Measurements from ENCODE around the gene TRPM5.

The TRPM5 gene

GRCh38 chr11:2436521-2437031, 7.7 kb downstream of the TRPM5 start:
- H3K4me1 ChIP-seq (ENCODE audit: control insufficient read depth, insufficient read depth, low read length, poor library complexity, severe bottlenecking): no peaks in the 10 kb centered on the region
- DNase-seq: no peak
- no peaks in the 10 kb centered on the region for H3K36me3 ChIP-seq (ENCODE audit: control insufficient read depth, insufficient read depth, low read length)
- no peaks in the 10 kb centered on the region for H3K9me3 ChIP-seq (ENCODE audit: control insufficient read depth, low read length)
- no peaks in the 10 kb centered on the region for H3K27me3 ChIP-seq (replicated peaks; ENCODE audit: control insufficient read depth, insufficient read depth, low read length, poor library complexity, severe bottlenecking)
- no peak overlapping the region for H3K4me3 ChIP-seq (ENCODE audit: insufficient read depth, low read depth, low read length, poor library complexity, severe bottlenecking)
- no peak overlapping the region for H3K27ac ChIP-seq (ENCODE audit: insufficient read depth, low read length, poor library complexity, severe bottlenecking)

DNA sequence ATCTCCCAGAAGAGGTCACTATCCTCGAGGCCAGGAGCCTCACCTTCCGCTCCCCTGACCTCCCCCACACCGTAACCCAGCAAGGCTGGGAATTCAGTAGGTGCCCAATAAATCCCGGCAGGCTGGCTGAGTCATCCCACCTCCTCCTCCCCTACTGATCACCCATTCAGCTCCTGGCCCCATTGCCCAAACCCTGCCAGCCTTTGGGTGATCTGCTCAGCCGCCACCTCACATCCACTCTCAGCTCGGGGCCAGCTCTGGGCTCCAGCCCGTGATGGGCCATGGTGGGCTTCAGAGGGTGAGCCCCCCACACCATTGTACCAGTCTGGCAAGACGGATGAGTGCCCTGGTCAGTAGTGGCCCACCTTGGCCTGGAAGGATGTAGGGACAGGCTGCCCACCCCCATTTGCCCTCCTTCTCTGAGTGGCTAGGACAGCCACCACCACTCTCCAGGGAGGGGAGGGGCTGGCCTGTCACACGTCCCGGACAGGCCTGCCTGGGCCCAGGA, 8.2 kb downstream of the TRPM5 start:
- DNase-seq: no peak
- Histone ChIP-seq H3K4me1 (ENCODE audit: control insufficient read depth, insufficient read depth, low read length, poor library complexity, severe bottlenecking) (no peaks in the 10 kb centered on the region), H3K4me3 (ENCODE audit: insufficient read depth, low read depth, low read length, poor library complexity, severe bottlenecking) (no peak overlapping the region), H3K9me3 (ENCODE audit: control insufficient read depth, low read length) (no peaks in the 10 kb centered on the region), H3K27me3 (replicated peaks; ENCODE audit: control insufficient read depth, insufficient read depth, low read length, poor library complexity, severe bottlenecking) (no peaks in the 10 kb centered on the region), H3K36me3 (ENCODE audit: control insufficient read depth, insufficient read depth, low read length) (no peaks in the 10 kb centered on the region), H3K27ac (ENCODE audit: insufficient read depth, low read length, poor library complexity, severe bottlenecking) (no peak overlapping the region)

GRCh38 chr11:2435288-2436012, 8.9 kb downstream of the TRPM5 start:
- Histone ChIP-seq H3K4me1 (ENCODE audit: control insufficient read depth, insufficient read depth, low read length, poor library complexity, severe bottlenecking) (no peaks in the 10 kb centered on the region), H3K4me3 (ENCODE audit: insufficient read depth, low read depth, low read length, poor library complexity, severe bottlenecking) (no peak overlapping the region), H3K27ac (ENCODE audit: insufficient read depth, low read length, poor library complexity, severe bottlenecking) (no peak overlapping the region), H3K9me3 (ENCODE audit: control insufficient read depth, low read length) (no peaks in the 10 kb centered on the region), H3K36me3 (ENCODE audit: control insufficient read depth, insufficient read depth, low read length) (no peaks in the 10 kb centered on the region), H3K27me3 (replicated peaks; ENCODE audit: control insufficient read depth, insufficient read depth, low read length, poor library complexity, severe bottlenecking) (no peaks in the 10 kb centered on the region)
- no peak for DNase-seq

DNA sequence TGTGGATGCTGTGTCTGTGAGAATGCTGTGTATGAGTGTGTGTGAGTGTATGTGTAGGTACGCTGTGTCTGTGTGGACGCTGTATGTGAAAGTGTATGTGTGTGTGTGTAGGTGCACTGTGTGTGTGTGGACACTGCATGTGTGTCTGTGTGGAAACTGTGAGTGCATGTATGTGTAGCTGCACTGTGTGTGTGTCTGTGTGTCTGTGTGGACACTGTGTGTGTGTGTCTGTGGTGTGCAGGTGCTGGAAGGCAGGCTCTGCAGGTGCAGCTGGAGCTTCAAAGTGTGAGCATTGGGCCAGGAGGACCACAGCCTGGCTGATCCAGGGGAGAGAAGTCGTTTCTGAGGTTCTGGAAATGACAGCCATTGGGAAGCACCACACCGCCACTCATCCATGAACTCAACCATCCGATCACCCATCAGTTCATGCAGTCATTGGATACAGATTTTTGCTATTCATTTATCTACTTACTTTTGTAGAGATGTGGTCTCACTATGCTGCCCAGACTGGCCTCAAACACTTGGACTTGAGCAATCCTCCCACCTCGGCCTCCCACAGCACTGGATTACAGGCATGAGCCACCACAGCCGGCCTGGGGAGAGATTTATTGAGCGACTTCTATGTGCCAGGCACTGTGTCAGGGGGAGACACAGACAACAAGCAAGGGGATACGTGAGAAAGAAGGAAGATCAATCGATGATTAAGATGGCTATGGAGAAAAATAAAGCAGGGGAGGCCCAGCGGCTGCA, 9.6 kb downstream of the TRPM5 start:
- no peaks in the 10 kb centered on the region for H3K9me3 ChIP-seq (ENCODE audit: control insufficient read depth, low read length)
- no peaks in the 10 kb centered on the region for H3K27me3 ChIP-seq (replicated peaks; ENCODE audit: control insufficient read depth, insufficient read depth, low read length, poor library complexity, severe bottlenecking)
- no peak for DNase-seq
- H3K36me3 ChIP-seq (ENCODE audit: control insufficient read depth, insufficient read depth, low read length): no peaks in the 10 kb centered on the region
- H3K4me1 ChIP-seq (ENCODE audit: control insufficient read depth, insufficient read depth, low read length, poor library complexity, severe bottlenecking): no peaks in the 10 kb centered on the region
- no peak overlapping the region for H3K4me3 ChIP-seq (ENCODE audit: insufficient read depth, low read depth, low read length, poor library complexity, severe bottlenecking)
- no peak overlapping the region for H3K27ac ChIP-seq (ENCODE audit: insufficient read depth, low read length, poor library complexity, severe bottlenecking)

DNA sequence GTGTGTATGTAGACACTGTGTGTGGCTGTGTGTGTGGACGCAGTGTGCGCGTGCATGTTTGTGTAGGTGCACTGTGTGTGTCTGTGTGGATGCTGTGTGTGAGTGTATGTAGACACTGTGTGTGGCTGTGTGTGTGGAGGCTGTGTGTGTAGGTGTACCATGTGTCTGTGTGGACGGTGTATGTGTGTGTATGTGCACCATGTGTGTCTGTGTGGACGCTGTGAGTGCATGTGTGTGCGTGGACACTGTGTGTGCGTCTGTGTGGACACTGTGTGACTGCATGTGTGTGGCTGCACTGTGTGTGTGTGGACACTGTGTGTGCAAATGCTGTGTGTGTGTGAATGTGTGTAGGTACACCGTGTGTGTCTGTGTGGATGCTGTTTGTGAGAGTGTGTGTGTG, 10.3 kb downstream of the TRPM5 start:
- Histone ChIP-seq H3K36me3 (ENCODE audit: control insufficient read depth, insufficient read depth, low read length) (no peaks in the 10 kb centered on the region), H3K4me1 (ENCODE audit: control insufficient read depth, insufficient read depth, low read length, poor library complexity, severe bottlenecking) (no peaks in the 10 kb centered on the region), H3K27ac (ENCODE audit: insufficient read depth, low read length, poor library complexity, severe bottlenecking) (no peak overlapping the region), H3K9me3 (ENCODE audit: control insufficient read depth, low read length) (no peaks in the 10 kb centered on the region), H3K4me3 (ENCODE audit: insufficient read depth, low read depth, low read length, poor library complexity, severe bottlenecking) (no peak overlapping the region), H3K27me3 (replicated peaks; ENCODE audit: control insufficient read depth, insufficient read depth, low read length, poor library complexity, severe bottlenecking) (no peaks in the 10 kb centered on the region)
- DNase-seq: no peak

DNA sequence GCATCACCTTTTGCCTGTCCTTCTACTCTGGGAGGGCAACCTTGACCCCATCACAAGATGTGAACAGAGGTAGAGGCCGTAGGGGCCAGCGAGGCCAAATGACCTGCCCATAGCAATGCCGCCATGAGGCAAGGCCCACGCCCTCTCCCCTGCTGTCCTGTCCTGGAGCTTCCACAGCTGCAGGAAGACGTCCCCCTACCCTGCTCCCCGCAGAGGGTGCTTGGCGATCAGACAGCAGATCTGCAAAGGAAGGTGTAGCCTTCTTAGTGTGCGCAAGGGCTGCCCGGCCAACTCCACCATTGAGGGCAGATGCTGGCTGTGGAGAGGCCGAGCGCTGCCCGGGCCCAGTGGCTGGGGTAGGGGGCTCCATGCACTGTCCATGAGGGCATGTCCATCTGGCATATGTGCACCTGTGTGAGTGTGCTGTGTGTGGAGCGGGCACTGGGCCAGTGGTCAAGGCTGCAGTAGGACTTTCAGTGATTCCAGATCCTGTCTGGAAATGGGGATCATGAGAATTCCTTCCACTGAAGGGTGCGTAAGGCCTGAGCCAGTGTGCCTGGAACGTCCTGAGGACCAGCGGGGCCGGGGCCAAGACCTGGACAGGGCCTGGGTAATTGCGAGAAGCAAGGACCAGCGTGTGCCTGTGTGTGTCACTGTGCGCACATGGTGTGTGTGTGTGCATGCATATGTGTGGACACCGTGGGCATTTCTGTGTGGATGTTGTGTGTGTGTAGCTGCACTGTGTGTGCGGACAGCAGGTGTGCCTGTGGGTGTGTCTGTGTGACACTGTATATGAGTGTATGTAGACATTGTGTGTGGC, 11.0 kb downstream of the TRPM5 start:
- no peak for DNase-seq

GRCh38 chr11:2432628-2433071, 11.7 kb downstream of the TRPM5 start:
- no peaks in the 10 kb centered on the region for H3K27me3 ChIP-seq (replicated peaks; ENCODE audit: control insufficient read depth, insufficient read depth, low read length, poor library complexity, severe bottlenecking)
- DNase-seq: no peak

More for the DNA sequence above, 11.0 kb downstream of the TRPM5 start:
- no peak overlapping the region for H3K27ac ChIP-seq (ENCODE audit: insufficient read depth, low read length, poor library complexity, severe bottlenecking)
- H3K4me3 ChIP-seq (ENCODE audit: insufficient read depth, low read depth, low read length, poor library complexity, severe bottlenecking): no peak overlapping the region
- H3K4me1 ChIP-seq (ENCODE audit: control insufficient read depth, insufficient read depth, low read length, poor library complexity, severe bottlenecking): no peaks in the 10 kb centered on the region
- H3K27me3 ChIP-seq (replicated peaks; ENCODE audit: control insufficient read depth, insufficient read depth, low read length, poor library complexity, severe bottlenecking): no peaks in the 10 kb centered on the region
- H3K36me3 ChIP-seq (ENCODE audit: control insufficient read depth, insufficient read depth, low read length): no peaks in the 10 kb centered on the region
- no peaks in the 10 kb centered on the region for H3K9me3 ChIP-seq (ENCODE audit: control insufficient read depth, low read length)

GRCh38 chr11:2432171-2432621, 12.1 kb downstream of the TRPM5 start:
- no peak overlapping the region for H3K4me3 ChIP-seq (ENCODE audit: insufficient read depth, low read depth, low read length, poor library complexity, severe bottlenecking)
- no peak overlapping the region for H3K27ac ChIP-seq (ENCODE audit: insufficient read depth, low read length, poor library complexity, severe bottlenecking)
- no peaks in the 10 kb centered on the region for H3K27me3 ChIP-seq (replicated peaks; ENCODE audit: control insufficient read depth, insufficient read depth, low read length, poor library complexity, severe bottlenecking)
- DNase-seq: no peak
- H3K4me1 ChIP-seq (ENCODE audit: control insufficient read depth, insufficient read depth, low read length, poor library complexity, severe bottlenecking): no peaks in the 10 kb centered on the region
- no peaks in the 10 kb centered on the region for H3K36me3 ChIP-seq (ENCODE audit: control insufficient read depth, insufficient read depth, low read length)
- no peaks in the 10 kb centered on the region for H3K9me3 ChIP-seq (ENCODE audit: control insufficient read depth, low read length)

More at GRCh38 chr11:2432628-2433071, 11.7 kb downstream of the TRPM5 start:
- no peak overlapping the region for H3K4me3 ChIP-seq (ENCODE audit: insufficient read depth, low read depth, low read length, poor library complexity, severe bottlenecking)
- H3K36me3 ChIP-seq (ENCODE audit: control insufficient read depth, insufficient read depth, low read length): no peaks in the 10 kb centered on the region
- no peaks in the 10 kb centered on the region for H3K4me1 ChIP-seq (ENCODE audit: control insufficient read depth, insufficient read depth, low read length, poor library complexity, severe bottlenecking)
- H3K9me3 ChIP-seq (ENCODE audit: control insufficient read depth, low read length): no peaks in the 10 kb centered on the region
- no peak overlapping the region for H3K27ac ChIP-seq (ENCODE audit: insufficient read depth, low read length, poor library complexity, severe bottlenecking)

DNA sequence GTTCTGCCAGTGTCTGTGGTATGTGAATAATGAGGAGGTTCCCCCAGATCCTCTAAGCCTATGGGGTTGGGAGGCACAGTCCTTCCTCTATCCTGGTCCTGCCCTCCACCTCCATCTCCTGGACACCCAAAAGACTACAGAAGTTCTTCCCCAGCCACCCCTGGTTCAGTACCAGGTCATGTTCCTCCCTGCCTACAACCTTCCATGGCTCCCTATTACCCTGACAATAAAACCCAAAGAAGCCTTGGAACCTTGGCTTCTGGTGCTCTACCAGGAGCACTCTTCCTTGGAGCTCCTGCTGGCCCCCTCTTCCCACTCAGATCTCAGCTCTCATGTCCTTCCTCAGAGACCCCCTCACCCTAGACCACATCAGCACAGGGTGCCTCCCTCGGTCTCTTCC, 12.9 kb downstream of the TRPM5 start:
- Histone ChIP-seq H3K4me1 (ENCODE audit: control insufficient read depth, insufficient read depth, low read length, poor library complexity, severe bottlenecking) (no peaks in the 10 kb centered on the region), H3K27me3 (replicated peaks; ENCODE audit: control insufficient read depth, insufficient read depth, low read length, poor library complexity, severe bottlenecking) (no peaks in the 10 kb centered on the region), H3K4me3 (ENCODE audit: insufficient read depth, low read depth, low read length, poor library complexity, severe bottlenecking) (no peak overlapping the region), H3K36me3 (ENCODE audit: control insufficient read depth, insufficient read depth, low read length) (no peaks in the 10 kb centered on the region), H3K9me3 (ENCODE audit: control insufficient read depth, low read length) (no peaks in the 10 kb centered on the region), H3K27ac (ENCODE audit: insufficient read depth, low read length, poor library complexity, severe bottlenecking) (no peak overlapping the region)
- no peak for DNase-seq

Measured in effector memory CD4-positive, alpha-beta T cell (primary cell).